Measurements from ENCODE around the gene PCYT2.

Gene PCYT2

DNA sequence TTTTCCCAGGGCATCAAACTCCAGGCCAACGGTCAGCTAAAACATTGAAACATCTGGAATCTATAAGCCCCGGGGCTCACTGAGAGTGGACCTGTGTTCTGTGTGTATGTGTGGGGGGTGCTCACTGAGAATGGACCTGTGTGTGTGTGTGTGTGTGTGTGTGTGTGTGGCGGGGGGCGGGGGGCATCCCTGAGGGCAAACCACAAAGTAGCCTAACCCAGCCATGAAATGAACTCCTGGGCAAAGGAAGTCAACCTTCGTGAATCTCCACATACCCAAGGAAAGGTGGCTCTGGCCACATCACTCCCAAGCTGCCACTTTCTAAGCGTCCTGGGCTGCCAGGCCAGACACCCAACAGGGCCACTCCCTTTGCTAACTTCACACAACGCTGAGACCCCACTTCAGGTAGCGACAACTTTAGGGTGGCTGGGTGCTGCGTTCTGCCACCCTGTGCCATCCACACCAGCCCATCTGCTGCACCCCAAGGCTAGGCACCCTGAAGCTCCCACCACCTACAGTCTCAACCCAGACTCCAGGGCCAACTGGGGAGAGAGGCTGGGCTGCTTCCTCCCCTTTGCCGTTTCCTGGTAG is 14.8 kb upstream of the PCYT2 start:
- Histone ChIP-seq H3K4me2 (ENCODE audit: low read length) (peak overlapping the region; percentile 79), H3K4me1 (ENCODE audit: insufficient read depth, low read length, severe bottlenecking) (peaks cover 36% of the 10 kb centered on the region), H3K4me3 (ENCODE audit: low read depth, low read length, poor library complexity, severe bottlenecking) (peak overlapping the region; percentile 86), H3K27me3 (ENCODE audit: insufficient read depth, low read length) (no peaks in the 10 kb centered on the region), H3K79me2 (ENCODE audit: insufficient read depth, low read length) (peaks cover 24% of the 10 kb centered on the region), H3K36me3 (ENCODE audit: insufficient read depth, low read length) (peaks cover 14% of the 10 kb centered on the region; the same call in 1 of the 2 replicates), H3F3A (ENCODE audit: insufficient read depth, low read length) (no peaks in the 10 kb centered on the region), H3K9me3 (ENCODE audit: low read length) (no peaks in the 10 kb centered on the region), H3K27ac (ENCODE audit: low read depth, low read length, poor library complexity, severe bottlenecking) (peak overlapping the region; percentile 74), H3K9me2 (ENCODE audit: low read depth, low read length) (no peaks in the 10 kb centered on the region), H2AFZ (ENCODE audit: low read length) (no peak overlapping the region), H3K9ac (ENCODE audit: low read length) (peak overlapping the region; percentile 90), H4K20me1 (ENCODE audit: insufficient read depth, low read length) (no peaks in the 10 kb centered on the region)
- no peak for TF ChIP-seq EZH2 (IDR thresholded peaks at IDR 0.05; ENCODE audit: borderline replicate concordance, low read length)
- TF ChIP-seq, protein P1, sequence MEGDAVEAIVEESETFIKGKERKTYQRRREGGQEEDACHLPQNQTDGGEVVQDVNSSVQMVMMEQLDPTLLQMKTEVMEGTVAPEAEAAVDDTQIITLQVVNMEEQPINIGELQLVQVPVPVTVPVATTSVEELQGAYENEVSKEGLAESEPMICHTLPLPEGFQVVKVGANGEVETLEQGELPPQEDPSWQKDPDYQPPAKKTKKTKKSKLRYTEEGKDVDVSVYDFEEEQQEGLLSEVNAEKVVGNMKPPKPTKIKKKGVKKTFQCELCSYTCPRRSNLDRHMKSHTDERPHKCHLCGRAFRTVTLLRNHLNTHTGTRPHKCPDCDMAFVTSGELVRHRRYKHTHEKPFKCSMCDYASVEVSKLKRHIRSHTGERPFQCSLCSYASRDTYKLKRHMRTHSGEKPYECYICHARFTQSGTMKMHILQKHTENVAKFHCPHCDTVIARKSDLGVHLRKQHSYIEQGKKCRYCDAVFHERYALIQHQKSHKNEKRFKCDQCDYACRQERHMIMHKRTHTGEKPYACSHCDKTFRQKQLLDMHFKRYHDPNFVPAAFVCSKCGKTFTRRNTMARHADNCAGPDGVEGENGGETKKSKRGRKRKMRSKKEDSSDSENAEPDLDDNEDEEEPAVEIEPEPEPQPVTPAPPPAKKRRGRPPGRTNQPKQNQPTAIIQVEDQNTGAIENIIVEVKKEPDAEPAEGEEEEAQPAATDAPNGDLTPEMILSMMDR (IDR thresholded peaks at IDR 0.05; ENCODE audit: low read length) = no peak

DNA sequence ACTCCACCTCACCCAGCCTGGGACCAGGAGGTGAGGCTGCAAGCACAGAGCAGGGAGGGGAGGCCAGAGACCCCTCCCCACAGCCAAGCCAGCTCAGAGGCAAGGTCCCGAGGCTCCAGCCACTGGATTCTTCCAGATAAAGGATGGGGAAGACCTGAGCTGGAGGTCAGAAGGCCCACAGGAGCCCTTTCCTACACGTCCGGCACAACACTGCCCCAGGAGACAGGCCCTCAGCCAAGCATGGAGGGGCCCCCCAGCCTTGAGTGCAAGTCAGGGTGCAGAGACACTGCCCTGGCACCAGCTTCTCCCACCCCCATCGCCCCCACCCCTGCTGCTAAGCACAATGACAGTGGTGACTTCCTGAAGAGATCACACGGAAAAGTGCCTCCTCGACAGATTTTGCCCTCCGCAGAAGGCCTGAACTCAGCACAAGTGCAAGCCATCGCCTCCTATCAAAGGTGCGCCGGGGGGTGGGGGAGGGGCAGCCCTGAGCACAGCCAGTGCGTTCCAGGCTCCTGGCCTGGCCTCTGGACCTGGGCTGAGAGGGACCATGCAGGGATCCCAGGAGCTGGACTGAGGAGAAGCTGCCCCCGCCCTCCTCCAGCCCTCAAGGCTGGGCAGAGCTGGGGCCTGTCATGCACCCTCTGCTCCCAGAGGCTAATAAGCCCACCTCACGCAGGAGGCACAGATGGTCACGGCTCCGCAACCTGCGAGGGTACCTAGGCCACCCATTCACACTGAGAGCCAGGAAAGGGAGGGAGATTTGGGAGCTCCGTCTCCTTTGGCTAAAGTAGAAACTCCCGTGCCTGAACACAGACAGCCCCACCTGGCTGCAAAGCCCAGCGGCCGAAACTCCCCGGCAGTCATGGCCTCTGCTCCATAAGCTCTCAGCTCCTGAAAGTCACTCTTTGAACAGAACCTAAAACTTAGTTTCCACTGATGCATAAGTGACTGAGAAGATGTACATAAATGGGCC is 13.6 kb upstream of the PCYT2 start:
- Histone ChIP-seq H3K4me1 (ENCODE audit: insufficient read depth, low read length, severe bottlenecking) (peaks cover 36% of the 10 kb centered on the region), H3K27me3 (ENCODE audit: insufficient read depth, low read length) (no peaks in the 10 kb centered on the region), H3K79me2 (ENCODE audit: insufficient read depth, low read length) (peaks cover 24% of the 10 kb centered on the region), H3K4me2 (ENCODE audit: low read length) (peak overlapping the region; percentile 65), H3K9me2 (ENCODE audit: low read depth, low read length) (no peaks in the 10 kb centered on the region), H3K9ac (ENCODE audit: low read length) (peak overlapping the region; percentile 37; the same call in 1 of the 2 replicates), H3K4me3 (ENCODE audit: low read depth, low read length, poor library complexity, severe bottlenecking) (peak overlapping the region; percentile 39), H3F3A (ENCODE audit: insufficient read depth, low read length) (no peaks in the 10 kb centered on the region), H4K20me1 (ENCODE audit: insufficient read depth, low read length) (no peaks in the 10 kb centered on the region), H3K27ac (ENCODE audit: low read depth, low read length, poor library complexity, severe bottlenecking) (no peak overlapping the region), H2AFZ (ENCODE audit: low read length) (no peak overlapping the region), H3K36me3 (ENCODE audit: insufficient read depth, low read length) (peaks cover 21% of the 10 kb centered on the region; the same call in 1 of the 2 replicates), H3K9me3 (ENCODE audit: low read length) (no peaks in the 10 kb centered on the region)
- TF ChIP-seq, protein P1 (IDR thresholded peaks at IDR 0.05; ENCODE audit: low read length) = no peak
- TF ChIP-seq EZH2 (IDR thresholded peaks at IDR 0.05; ENCODE audit: borderline replicate concordance, low read length) = no peak

DNA sequence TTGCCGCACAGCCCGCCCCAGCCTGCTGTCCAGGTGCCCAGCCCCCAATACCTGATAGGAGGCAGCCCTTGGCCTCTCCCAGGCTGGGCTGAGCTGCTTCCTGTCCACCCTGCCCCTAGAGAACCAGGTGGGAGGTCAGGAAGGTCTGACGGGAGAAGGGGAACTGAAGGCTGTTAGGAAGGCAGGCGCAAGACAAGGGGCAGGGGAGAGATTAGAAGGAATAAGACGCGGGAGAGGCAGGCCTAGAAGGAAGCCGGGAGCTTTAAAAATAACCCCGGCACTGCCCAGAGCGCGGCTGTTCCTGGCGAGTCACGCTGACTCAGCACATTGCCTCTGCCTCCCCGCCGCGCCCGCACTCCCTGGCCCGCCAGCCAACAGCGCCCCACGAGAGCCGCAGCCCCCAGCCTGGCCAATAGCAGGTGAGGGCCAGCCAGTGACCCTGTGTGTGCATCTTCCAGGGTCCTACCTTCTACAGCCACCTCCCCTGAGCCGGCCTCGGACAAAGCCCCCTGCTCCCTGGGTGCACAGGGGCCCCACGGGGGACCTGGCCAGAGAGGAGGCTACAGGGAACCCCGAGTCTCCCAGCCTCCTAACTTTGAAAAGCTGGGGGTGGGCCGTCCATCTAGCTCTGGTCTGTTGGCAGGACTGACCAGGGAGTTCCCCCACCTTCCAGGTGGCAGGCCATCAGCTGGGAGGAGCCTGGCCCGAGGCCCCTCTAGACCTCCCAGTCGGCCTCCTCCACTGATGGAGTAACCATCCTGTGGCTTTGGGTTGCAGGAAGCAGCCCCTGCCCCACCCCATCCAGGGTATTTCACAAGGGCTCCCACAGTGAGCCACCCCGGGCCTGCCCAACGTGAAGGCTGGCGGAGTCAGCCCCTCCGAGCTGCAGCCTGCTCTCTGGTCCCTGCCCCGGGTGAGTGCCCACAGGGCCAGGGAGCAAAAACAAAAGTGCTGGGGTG is 12.4 kb upstream of the PCYT2 start:
- peaks cover 21% of the 10 kb centered on the region; the same call in 1 of the 2 replicates for H3K36me3 ChIP-seq (ENCODE audit: insufficient read depth, low read length)
- H3F3A ChIP-seq (ENCODE audit: insufficient read depth, low read length) = no peaks in the 10 kb centered on the region
- no peak overlapping the region for H3K27ac ChIP-seq (ENCODE audit: low read depth, low read length, poor library complexity, severe bottlenecking)
- H3K4me3 ChIP-seq (ENCODE audit: low read depth, low read length, poor library complexity, severe bottlenecking) = no peak overlapping the region
- H3K27me3 ChIP-seq (ENCODE audit: insufficient read depth, low read length) = no peaks in the 10 kb centered on the region
- no peaks in the 10 kb centered on the region for H3K9me3 ChIP-seq (ENCODE audit: low read length)
- H3K79me2 ChIP-seq (ENCODE audit: insufficient read depth, low read length) = peaks cover 24% of the 10 kb centered on the region
- H3K4me1 ChIP-seq (ENCODE audit: insufficient read depth, low read length, severe bottlenecking) = peaks cover 40% of the 10 kb centered on the region
- no peaks in the 10 kb centered on the region for H4K20me1 ChIP-seq (ENCODE audit: insufficient read depth, low read length)
- TF ChIP-seq EZH2 (IDR thresholded peaks at IDR 0.05; ENCODE audit: borderline replicate concordance, low read length) = no peak
- TF ChIP-seq, protein P1 (IDR thresholded peaks at IDR 0.05; ENCODE audit: low read length) = no peak
- peak overlapping the region; percentile 65; the same call in 1 of the 2 replicates for H3K4me2 ChIP-seq (ENCODE audit: low read length)
- no peaks in the 10 kb centered on the region for H3K9me2 ChIP-seq (ENCODE audit: low read depth, low read length)
- no peak overlapping the region; the same call in 1 of the 2 replicates for H3K9ac ChIP-seq (ENCODE audit: low read length)
- no peak overlapping the region for H2AFZ ChIP-seq (ENCODE audit: low read length)

Measured in OCI-LY1 (cell line).